Measurements from ENCODE around the gene HHAT.

Gene HHAT

GRCh38 chr1:210359255-210359654, 30.6 kb downstream of the HHAT start:
- no peak for DNase-seq (ENCODE audit: low read depth in 2 of 2)

DNA sequence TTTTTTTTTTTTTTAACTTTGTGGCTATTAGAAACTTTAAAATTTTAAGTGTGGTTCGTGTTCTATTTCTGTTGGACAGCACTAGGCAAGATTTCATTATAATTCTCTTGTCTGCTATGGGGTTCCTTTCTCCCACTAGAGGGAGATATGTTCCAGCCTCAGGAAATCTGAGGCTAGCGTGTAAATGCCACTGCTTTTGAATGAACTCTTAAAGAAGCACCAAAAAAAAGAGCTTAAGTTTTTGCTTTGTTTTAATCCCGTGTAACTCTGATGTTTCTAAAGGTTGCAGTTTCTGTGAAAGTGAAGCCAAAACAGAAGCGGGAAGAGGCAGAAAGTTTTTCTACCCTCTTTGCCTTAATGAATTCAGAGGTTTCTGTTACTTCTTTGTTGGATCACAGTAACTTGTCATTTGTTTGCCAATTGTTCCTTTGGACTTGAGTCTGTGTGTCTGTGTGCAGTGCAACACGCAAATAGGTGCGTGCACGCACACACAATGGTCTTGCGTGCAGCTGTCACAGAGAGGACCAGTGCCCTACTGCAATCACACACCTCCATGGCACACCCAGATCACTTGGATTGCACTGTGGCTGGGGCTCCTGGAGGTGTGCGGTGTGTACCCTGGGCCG, 32.3 kb downstream of the HHAT start:
- DNase-seq (ENCODE audit: low read depth in 2 of 2) = no peak

- DNase-seq (ENCODE audit: low read depth in 2 of 2) = no peak
These were observed 33.0 kb downstream of the HHAT start for GRCh38 chr1:210361665-210362064.

- no peak for DNase-seq (ENCODE audit: low read depth in 2 of 2)
These were observed 33.8 kb downstream of the HHAT start for GRCh38 chr1:210362526-210362925.

DNA sequence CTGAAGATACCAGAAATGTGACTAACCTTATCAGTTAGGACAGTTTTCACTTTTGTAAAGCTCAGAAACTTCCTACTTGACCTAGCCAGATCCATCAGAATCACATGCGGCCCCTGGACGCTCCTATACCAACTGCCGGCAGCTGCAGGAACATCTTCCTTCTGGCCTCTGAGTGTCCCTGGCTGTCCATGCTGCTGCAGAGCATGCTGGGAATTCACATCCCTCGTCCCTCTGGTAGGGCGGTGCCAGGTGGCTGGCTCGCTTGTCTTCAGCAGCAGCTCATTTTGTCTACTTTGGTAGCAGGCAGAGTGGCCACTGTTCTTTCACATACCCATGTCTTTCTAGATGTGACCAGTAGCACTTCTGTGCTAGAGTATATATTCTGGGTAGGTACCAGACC, 34.4 kb downstream of the HHAT start:
- DNase-seq (ENCODE audit: low read depth in 2 of 2) = no peak

DNA sequence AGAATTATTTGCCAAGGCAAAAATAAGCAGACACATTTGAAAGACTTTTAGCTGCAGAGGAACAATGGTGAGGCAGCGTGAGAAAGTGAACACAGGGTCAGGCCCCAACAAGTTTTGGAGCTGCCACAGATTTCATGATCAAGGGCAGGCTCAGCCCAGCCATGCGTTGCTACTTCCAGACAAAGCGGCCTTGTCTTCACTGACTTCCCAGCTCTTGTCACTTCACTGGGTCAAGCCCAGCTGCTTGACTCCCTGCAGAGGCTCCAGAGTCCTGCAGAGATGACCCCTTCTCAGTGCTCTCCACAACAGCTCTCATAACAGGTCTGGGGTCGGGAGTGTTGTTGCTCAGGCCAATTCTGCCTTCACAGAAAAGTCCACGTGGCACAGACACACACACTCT, 35.8 kb downstream of the HHAT start:
- no peak for DNase-seq (ENCODE audit: low read depth in 2 of 2)

- DNase-seq (ENCODE audit: low read depth in 2 of 2) = no peak
These were observed 38.1 kb downstream of the HHAT start for GRCh38 chr1:210366767-210367166.

DNA sequence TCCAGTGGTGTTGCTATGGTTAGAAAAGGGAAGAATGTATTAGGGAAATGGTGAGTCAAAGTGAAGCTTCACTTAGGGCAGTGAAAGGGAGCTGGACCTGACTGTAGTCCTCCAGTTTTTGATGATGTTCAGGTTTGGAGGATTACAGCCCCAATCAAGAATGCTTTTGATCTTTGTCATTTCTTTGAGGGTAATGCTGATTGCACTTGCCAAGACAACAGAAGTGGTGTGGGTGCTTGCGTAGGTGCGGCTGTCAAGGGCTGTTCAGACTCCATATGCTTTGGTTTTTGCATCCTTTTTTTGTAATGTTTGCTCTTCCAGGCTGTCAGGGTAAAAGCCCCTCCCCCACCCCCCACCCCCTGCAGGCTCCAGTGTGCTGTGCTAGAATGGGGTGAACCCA, 38.9 kb downstream of the HHAT start:
- no peak for DNase-seq (ENCODE audit: low read depth in 2 of 2)

GRCh38 chr1:210369425-210369824, 40.7 kb downstream of the HHAT start:
- no peak for DNase-seq (ENCODE audit: low read depth in 2 of 2)

GRCh38 chr1:210371916-210372315, 43.2 kb downstream of the HHAT start:
- DNase-seq (ENCODE audit: low read depth in 2 of 2) = no peak

DNA sequence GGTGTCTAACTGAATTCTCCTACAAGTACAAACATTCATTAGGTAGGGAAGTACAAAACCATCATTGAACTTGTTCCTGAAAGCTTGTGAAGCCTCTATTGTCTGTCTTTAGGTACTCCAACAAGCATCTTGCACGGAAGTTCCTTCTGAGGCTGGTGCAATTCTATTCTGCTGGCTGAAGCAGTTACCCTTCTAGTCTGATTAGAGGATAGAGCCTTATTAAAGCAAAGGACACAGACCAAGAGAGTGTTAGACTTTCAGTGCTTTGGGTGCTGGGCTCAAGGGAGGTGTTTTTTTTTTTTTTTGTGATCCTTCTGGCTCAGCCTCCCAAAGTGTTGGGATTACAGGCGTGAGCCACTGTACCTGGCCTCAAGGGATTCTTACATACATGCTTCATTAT, 43.8 kb downstream of the HHAT start:
- DNase-seq (ENCODE audit: low read depth in 2 of 2) = no peak

DNA sequence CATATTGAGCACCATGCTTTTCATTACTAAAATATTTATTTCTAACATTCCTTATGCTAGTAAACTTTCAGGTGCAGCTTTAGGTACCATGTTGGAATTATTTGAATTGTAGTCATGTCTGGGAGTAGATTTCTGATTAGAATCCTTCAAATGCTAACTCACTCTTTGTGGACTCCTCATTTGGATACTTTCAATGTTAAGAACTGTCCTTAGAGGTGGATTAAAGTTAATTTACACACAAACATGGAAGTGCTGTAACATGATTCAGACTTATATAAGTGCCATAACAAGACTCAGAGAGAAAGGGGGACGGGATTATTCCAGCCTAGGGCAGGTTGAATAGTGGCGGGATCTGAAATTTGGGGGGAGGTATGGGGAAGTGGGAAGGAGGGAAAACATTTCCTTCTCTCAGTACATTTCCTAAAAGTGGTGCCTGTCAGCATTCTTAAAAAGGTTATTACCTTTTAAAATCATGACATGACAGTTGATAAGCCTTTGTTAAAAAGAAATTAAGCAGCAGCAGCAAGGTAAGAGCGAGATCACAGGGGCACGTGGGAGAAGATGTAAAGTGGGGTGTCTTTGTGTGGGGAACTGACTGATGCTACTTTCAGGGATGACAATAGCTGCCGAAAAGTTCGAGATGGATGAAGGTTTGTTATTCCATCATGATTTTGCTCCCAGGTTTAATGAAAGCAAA, 44.4 kb downstream of the HHAT start:
- DNase-seq (ENCODE audit: low read depth in 2 of 2) = no peak

DNA sequence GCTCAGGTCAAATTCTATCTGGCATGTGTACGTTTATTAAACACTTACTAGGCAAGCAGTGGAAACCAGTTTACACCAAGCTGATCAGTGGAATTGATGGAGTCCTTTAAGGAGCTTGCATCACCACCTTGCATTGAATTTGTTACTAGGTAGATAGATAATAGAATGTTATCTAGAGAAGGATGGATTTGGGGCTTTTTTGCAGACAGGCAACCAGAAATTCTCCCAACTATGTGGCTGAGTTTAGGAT, 44.9 kb downstream of the HHAT start:
- no peak for DNase-seq (ENCODE audit: low read depth in 2 of 2)

GRCh38 chr1:210373878-210374599, 45.3 kb downstream of the HHAT start:
- peak; percentile 62 for DNase-seq (ENCODE audit: low read depth in 2 of 2)

DNA sequence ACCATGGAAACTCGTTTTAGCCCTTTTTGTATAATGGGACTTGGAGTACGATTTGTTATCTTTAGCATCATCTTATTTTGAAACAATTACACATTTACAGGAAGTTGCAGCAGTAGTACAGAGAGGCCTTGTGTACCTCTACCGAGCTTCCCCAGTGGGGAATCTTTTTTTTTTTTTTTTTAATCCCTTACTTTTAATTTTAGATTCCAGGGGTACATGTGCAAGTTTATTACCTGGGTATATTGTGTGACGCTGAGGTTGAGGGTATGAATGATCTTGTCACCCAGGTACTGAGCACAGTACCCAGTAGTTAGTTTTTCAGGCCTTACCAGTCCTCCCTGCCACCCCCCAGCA, 45.9 kb downstream of the HHAT start:
- no peak for DNase-seq (ENCODE audit: low read depth in 2 of 2)

DNA sequence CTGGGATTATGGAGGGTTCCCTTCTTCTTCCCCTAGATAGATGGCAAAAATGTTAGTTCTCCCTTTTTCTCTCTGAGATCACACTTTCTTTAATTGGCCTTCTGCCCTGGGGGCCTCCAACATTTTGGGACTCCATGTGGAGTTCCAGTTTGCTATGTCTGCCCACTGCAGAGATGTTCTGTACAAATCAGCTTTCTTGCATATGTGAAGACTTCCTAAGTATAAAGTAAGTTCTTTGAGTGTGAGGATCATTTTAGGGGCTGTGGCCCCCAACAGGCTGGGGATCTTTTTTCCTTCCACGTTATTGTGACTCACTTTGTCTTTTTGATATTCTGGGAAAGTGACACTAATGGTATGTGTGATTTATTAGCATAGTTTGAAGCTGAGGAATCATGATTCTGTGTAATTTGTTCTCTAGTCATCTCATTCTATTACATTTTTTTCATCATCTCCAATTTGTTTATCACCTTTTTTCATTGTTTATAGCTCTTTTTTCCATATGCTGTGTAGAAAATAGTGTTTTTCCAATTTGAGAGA, 48.2 kb downstream of the HHAT start:
- DNase-seq (ENCODE audit: low read depth in 2 of 2) = no peak

DNA sequence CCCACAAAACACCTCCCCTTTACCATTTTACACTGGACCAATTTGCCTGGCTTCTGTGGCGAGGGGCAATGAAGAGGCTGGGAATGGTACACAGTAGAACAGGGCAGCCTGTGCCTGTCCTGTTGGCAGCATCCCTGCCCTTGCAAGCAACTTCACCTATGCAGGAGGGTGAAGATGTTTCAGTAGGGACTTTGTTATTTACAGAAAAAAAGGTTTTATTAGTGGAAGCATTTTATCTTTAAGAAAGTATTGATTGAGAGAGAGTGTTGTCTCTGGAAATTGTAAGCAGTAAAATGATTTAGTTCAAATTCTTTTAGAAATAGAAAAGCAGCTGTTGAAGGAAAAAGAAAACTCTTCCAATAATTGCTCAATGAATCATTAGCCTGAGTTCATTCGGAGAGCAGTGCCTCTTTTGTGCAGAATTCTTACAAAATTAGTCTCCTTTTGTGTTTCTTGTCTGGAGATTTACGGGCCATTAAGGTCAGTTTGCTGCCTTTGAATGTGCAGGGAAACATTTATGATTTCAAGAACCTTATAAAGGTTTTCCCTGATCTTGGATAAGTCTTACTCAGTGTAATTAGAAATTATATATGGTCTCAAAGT, 49.1 kb downstream of the HHAT start:
- DNase-seq (ENCODE audit: low read depth in 2 of 2) = no peak

GRCh38 chr1:210378736-210379135, 50.0 kb downstream of the HHAT start:
- no peak for DNase-seq (ENCODE audit: low read depth in 2 of 2)

- DNase-seq (ENCODE audit: low read depth in 2 of 2) = no peak
These were observed 53.2 kb downstream of the HHAT start for GRCh38 chr1:210381934-210382333.

DNA sequence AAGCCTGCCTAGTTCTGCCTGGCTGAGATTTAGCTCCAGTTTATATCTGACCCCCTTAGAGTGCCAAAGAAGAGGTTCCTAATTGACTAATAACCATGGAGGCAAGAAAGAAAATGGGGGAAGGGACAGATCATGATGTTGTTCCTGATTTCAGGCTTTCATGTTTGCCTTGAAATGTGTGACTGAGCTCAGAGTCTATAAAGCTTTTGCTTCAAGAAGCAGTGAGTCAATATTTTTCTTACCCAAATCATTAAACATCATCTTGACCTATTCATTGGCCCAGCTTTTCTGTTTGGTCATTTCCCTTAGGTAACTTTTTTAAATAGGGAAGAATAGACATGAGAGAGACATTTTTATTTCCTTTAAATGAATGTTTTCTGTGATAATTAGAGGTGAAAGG, 55.9 kb downstream of the HHAT start:
- no peak for DNase-seq (ENCODE audit: low read depth in 2 of 2)

DNA sequence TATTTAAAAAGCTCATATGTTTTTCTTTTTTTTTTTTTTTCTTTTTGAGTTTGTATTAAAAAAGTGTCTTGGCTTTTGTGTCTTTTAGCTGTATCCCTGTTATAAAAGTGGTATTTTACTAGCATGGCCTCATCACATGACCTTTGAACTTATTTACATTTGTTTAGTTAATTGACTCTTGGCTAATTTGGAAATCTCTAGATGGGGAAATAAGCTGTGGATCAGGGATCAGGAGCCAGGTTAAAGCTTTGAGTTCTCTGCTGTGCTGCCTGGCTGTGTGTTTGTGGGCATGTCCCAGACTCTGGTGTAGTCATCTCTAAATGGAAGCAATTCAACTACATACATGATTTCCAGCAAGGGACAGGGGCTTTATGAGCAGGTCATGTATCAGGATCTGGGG, 56.5 kb downstream of the HHAT start:
- DNase-seq (ENCODE audit: low read depth in 2 of 2) = no peak

- DNase-seq (ENCODE audit: low read depth in 2 of 2) = no peak
These were observed 65.6 kb downstream of the HHAT start for GRCh38 chr1:210394281-210394821.

- DNase-seq (ENCODE audit: low read depth in 2 of 2) = no peak
These were observed 67.8 kb downstream of the HHAT start for GRCh38 chr1:210396541-210396940.
